Activated T-cell treated with anti-CD3 and anti-CD28 coated beads, Interleukin-2, amount 50 U/mL, for 4 hours (primary cell): Measurements from ENCODE around the gene NEK1. TPM values are rescaled to one million over a fixed set of nuclear protein-coding genes. Genes with fewer than 3 reads are reported as not detected.
"Not testable (repeated sequence)": the region's sequence is repeated elsewhere in the genome, so short reads cannot be mapped to it uniquely, and the experiment has no call there.

Experiments
- ATAC-seq, 2 donors: fragments of 200-7000 bp; cut with Tn5 transposase; one replicate each; pipeline ENCODE4 v1.10.0; 2021
- DNase-seq: peaks from one replicate; pipeline ENCODE4 v3.0.0-alpha.2; 2020
- H3K27me3 Mint-ChIP-seq: one replicate; pipeline ENCODE4 v1.8.0; 2021; ENCODE audit warnings: low read depth, mixed read lengths
- H3K36me3 Mint-ChIP-seq: one replicate; pipeline ENCODE4 v1.8.0; 2022; ENCODE audit warnings: mixed read lengths; ENCODE audit not compliant: insufficient read depth
- H3K4me1 Mint-ChIP-seq: one replicate; pipeline ENCODE4 v1.8.0; 2021; ENCODE audit warnings: low read depth, mixed read lengths
- H3K4me3 Mint-ChIP-seq: one replicate; pipeline ENCODE4 v1.8.0; 2021; ENCODE audit warnings: mild to moderate bottlenecking, moderate library complexity, mixed read lengths
- H3K9me3 Mint-ChIP-seq: one replicate; pipeline ENCODE4 v1.8.0; 2021; ENCODE audit warnings: mixed read lengths
- total RNA-seq, 3 donors: library from RNA; stranded (reverse); gene quantifications; one replicate each; pipeline ENCODE4 v1.2.1, GENCODE V29; 2021

Gene NEK1
- total RNA-seq, 3 donors from 2014 or later = 6.0 to 6.6 (median 6.6) TPM

GRCh38 chr4:169460081-169460480 is 152.3 kb downstream of the NEK1 start:
- ATAC-seq (no peak), DNase-seq (no peak)
- no peak overlapping the region for H3K4me3 Mint-ChIP-seq
- no peaks in the 10 kb centered on the region for H3K4me1 Mint-ChIP-seq
- H3K27me3 Mint-ChIP-seq = no peaks in the 10 kb centered on the region
- H3K36me3 Mint-ChIP-seq = peaks cover 57% of the 10 kb centered on the region
- H3K9me3 Mint-ChIP-seq = peaks cover 13% of the 10 kb centered on the region

DNA sequence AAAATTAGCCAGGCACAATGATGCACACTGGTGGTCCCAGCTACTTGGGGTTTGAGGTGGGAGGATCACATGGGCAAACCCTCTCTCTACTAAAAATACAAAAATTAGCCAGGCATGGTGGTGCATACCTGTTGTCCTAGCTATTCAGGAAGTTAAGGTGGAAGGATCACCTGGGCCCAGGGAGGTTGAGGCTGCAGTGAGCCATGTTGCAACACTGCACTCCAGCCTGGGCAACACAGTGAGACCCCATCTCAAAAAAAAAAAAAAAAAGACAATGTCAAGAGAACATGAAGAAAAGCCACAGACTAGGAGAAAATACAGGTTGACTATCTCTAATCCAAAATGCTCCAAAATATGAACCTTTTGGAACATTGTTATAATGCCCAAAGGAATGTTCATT is 153.8 kb downstream of the NEK1 start:
- H3K27me3 Mint-ChIP-seq = no peaks in the 10 kb centered on the region
- H3K36me3 Mint-ChIP-seq = peaks cover 69% of the 10 kb centered on the region

DNA sequence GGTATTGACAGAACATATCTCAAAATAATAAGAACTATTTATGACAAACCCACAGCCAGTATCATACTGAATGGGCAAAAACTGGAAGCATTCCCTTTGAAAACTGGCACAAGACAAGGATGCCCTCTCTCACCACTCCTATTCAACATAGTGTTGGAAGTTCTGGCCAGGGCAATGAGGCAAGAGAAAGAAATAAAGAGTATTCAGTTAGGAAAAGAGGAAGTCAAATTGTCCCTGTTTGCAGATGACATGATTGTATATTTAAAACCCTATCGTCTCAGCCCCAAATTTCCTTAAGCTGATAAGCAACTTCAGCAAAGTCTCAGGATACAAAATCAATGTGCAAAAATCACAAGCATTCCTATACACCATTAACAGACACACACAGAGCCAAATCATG is 159.7 kb downstream of the NEK1 start:
- peaks cover 28% of the 10 kb centered on the region for H3K9me3 Mint-ChIP-seq
- not testable (repeated sequence) for H3K4me1 Mint-ChIP-seq, H3K4me3 Mint-ChIP-seq, DNase-seq, ATAC-seq, H3K27me3 Mint-ChIP-seq
- peaks cover 84% of the 10 kb centered on the region for H3K36me3 Mint-ChIP-seq

More for the DNA sequence above, 153.8 kb downstream of the NEK1 start:
- H3K4me3 Mint-ChIP-seq = no peak overlapping the region
- ATAC-seq (no peak), DNase-seq (no peak)
- H3K9me3 Mint-ChIP-seq = peaks cover 13% of the 10 kb centered on the region
- no peaks in the 10 kb centered on the region for H3K4me1 Mint-ChIP-seq

DNA sequence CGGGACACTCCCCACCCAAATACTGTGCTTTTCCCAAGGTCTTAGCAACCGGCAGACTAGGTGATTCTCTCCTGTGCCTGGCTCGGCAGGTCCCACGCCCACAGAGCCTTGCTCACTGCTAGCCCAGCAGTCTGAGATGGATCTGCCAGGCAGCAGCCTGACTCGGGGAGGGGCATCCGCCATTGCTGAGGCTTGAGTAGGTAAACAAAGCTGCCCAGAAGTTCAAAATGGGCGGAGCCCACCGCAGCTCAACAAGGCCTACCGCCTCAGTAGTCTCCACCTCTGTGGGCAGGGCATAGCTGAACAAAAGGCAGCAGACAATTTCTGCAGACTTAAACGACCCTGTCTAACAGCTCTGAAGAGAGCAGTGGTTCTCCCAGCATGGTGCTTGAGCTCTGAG is 163.4 kb downstream of the NEK1 start:
- not testable (repeated sequence) for DNase-seq, H3K4me3 Mint-ChIP-seq, ATAC-seq, H3K4me1 Mint-ChIP-seq, H3K27me3 Mint-ChIP-seq
- H3K9me3 Mint-ChIP-seq = peaks cover 52% of the 10 kb centered on the region
- peaks cover 83% of the 10 kb centered on the region for H3K36me3 Mint-ChIP-seq

- DNase-seq (no peak), ATAC-seq (no peak)
- Mint-ChIP-seq H3K9me3 (peaks cover 60% of the 10 kb centered on the region), H3K36me3 (peaks cover 78% of the 10 kb centered on the region), H3K4me3 (no peak overlapping the region), H3K4me1 (peaks cover 2% of the 10 kb centered on the region), H3K27me3 (no peaks in the 10 kb centered on the region)
Observed at GRCh38 chr4:169446824-169447223, 165.6 kb downstream of the NEK1 start.

- Mint-ChIP-seq H3K9me3 (peaks cover 46% of the 10 kb centered on the region), H3K4me1 (no peaks in the 10 kb centered on the region), H3K4me3 (no peak overlapping the region), H3K27me3 (no peaks in the 10 kb centered on the region), H3K36me3 (peaks cover 54% of the 10 kb centered on the region)
- ATAC-seq (no peak), DNase-seq (no peak)
Observed at GRCh38 chr4:169443748-169444147, 168.6 kb downstream of the NEK1 start.

DNA sequence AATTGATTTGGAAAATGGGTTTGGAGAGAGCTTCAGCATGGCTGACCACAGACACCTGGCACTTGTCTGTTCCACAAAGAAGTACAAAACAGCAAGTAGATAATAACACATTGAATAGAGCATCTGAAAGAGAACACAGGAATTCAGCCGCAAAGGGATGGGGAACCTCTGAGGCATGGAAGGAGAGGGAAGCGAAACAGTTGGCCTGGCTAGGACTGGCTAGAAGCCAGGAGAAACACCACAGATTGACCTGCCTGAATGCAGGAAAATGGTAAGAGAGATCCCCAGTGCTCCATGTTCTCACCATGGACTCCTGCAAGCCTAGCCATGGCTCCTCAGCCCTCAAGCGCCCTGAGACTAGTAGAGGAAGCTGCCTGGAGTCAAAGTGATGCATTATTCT is 171.9 kb downstream of the NEK1 start:
- H3K4me3 Mint-ChIP-seq = no peak overlapping the region
- H3K4me1 Mint-ChIP-seq = no peaks in the 10 kb centered on the region
- H3K36me3 Mint-ChIP-seq = peaks cover 36% of the 10 kb centered on the region
- peaks cover 27% of the 10 kb centered on the region for H3K9me3 Mint-ChIP-seq
- DNase-seq (no peak), ATAC-seq (no peak)
- no peaks in the 10 kb centered on the region for H3K27me3 Mint-ChIP-seq

DNA sequence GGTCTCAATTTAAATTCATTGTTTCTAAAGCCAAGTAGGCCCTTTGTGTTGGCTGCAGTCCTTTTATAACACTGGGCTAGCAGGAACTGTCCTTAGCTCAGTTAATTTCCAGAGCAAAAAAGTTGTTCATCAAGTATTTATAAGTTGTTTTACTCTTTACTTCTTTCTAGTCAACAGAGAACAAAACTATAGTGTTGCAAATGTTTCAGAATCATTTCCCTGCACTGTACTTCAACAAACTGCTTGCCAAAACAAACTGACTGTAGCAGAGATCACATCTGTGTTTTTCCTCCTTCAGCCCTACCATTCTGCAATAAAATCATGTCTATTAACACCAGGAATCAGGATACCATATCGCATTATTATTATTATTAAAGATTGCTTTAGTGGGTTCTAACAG is 173.1 kb downstream of the NEK1 start:
- DNase-seq = no peak
- no peaks in the 10 kb centered on the region for H3K4me1 Mint-ChIP-seq
- H3K9me3 Mint-ChIP-seq = peaks cover 15% of the 10 kb centered on the region
- H3K36me3 Mint-ChIP-seq = peaks cover 24% of the 10 kb centered on the region
- ATAC-seq = no peak
- no peaks in the 10 kb centered on the region for H3K27me3 Mint-ChIP-seq
- no peak overlapping the region for H3K4me3 Mint-ChIP-seq

GRCh38 chr4:169438057-169438480 is 174.3 kb downstream of the NEK1 start:
- H3K36me3 Mint-ChIP-seq = peaks cover 15% of the 10 kb centered on the region
- H3K4me3 Mint-ChIP-seq = no peak overlapping the region
- no peak for DNase-seq
- H3K9me3 Mint-ChIP-seq = peaks cover 5% of the 10 kb centered on the region
- H3K4me1 Mint-ChIP-seq = no peaks in the 10 kb centered on the region
- H3K27me3 Mint-ChIP-seq = no peaks in the 10 kb centered on the region
- no peak for ATAC-seq

GRCh38 chr4:169437299-169438047 is 174.9 kb downstream of the NEK1 start:
- Mint-ChIP-seq H3K27me3 (no peaks in the 10 kb centered on the region), H3K36me3 (peaks cover 13% of the 10 kb centered on the region), H3K4me3 (no peak overlapping the region), H3K4me1 (no peaks in the 10 kb centered on the region), H3K9me3 (peaks cover 4% of the 10 kb centered on the region)
- no peak for ATAC-seq
- DNase-seq = no peak

DNA sequence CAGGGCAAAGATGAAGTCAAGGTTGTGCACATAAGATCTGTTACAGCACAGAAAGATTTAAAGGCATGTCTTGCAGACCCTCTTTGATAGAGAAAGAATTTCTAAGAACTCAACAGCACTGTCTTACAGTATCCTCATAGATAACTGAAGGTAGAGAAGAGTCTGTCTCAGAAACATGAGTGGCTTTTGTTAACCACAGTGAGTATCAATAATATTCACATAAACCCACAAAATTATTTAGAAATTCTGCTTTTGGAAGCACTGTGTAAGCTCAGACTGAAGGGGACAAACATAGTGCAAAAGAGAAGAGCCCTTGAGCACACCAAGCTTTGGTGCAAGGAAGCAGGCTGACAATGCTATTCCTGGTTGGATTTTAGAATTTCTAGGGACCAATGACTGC is 175.6 kb downstream of the NEK1 start:
- Mint-ChIP-seq H3K9me3 (no peaks in the 10 kb centered on the region), H3K27me3 (no peaks in the 10 kb centered on the region), H3K4me1 (no peaks in the 10 kb centered on the region), H3K36me3 (peaks cover 9% of the 10 kb centered on the region), H3K4me3 (no peak overlapping the region)
- ATAC-seq (no peak), DNase-seq (no peak)

GRCh38 chr4:169428376-169428775 is 184.0 kb downstream of the NEK1 start:
- Mint-ChIP-seq H3K27me3 (no peaks in the 10 kb centered on the region), H3K4me3 (no peak overlapping the region), H3K36me3 (peaks cover 15% of the 10 kb centered on the region), H3K9me3 (no peaks in the 10 kb centered on the region), H3K4me1 (no peaks in the 10 kb centered on the region)
- DNase-seq (no peak), ATAC-seq (no peak)

DNA sequence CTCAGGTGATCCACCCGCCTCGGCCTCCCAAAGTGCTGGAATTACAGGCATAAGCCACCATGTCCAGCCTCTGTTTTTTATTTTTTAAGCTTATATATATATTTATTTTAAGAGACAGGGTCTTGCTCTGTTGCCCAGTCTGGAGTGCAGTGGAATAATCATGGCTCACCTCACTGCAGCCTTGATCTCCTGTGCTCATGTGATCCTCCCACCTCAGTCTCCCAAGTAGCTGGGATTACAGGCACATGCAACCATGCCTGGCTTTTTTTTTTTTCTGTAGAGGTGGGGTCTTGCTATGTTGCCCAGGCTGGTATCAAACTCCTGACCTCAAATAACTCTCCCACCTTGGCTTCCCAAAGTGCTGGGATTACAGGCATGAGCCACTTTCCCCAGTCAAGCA is 184.7 kb downstream of the NEK1 start:
- DNase-seq, H3K4me3 Mint-ChIP-seq, H3K9me3 Mint-ChIP-seq, ATAC-seq, H3K27me3 Mint-ChIP-seq, H3K4me1 Mint-ChIP-seq: not testable (repeated sequence)
- H3K36me3 Mint-ChIP-seq = peaks cover 16% of the 10 kb centered on the region

DNA sequence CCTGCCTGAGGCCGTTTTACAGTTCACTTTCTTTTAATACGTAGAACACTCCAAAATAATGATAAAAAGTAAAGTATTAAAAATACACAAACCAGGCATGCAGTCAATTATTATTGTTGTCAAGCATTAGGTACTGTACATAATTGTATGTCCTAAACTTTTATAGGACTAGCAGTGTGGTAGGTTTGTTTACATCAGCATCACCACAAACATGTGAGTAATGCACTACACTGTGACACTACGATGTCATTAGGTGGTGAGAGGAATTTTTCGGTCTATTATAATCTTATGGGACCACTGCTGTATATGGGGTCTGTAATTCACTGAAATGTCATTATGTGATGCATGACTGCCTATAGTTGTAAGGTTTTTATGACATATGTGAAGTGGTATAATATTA is 192.1 kb downstream of the NEK1 start:
- H3K36me3 Mint-ChIP-seq = peaks cover 48% of the 10 kb centered on the region

DNA sequence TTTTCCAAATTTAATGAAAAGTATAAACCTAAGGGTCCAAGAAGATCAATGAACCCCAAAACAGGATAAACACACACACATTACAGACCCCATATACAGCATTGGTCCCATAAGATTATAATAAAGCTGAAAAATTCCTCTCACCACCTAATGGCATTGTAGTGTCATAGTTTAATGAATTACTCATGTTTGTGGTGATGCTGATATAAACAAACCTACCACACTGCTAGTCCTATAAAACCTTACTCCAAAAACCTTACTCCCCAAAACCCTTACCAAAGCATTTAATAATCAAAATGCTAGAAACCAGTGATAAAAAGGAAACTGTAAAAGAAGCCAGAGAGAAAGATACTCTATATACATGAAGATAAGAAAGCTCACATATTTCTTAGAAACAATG is 193.5 kb downstream of the NEK1 start:
- ATAC-seq (no peak), DNase-seq (no peak)
- Mint-ChIP-seq H3K27me3 (no peaks in the 10 kb centered on the region), H3K36me3 (peaks cover 39% of the 10 kb centered on the region), H3K4me3 (no peak overlapping the region), H3K9me3 (no peaks in the 10 kb centered on the region), H3K4me1 (peaks cover 3% of the 10 kb centered on the region)

More for the DNA sequence above, 192.1 kb downstream of the NEK1 start:
- Mint-ChIP-seq H3K4me1 (peaks cover 3% of the 10 kb centered on the region), H3K4me3 (no peak overlapping the region), H3K9me3 (no peaks in the 10 kb centered on the region), H3K27me3 (no peaks in the 10 kb centered on the region)
- DNase-seq (no peak), ATAC-seq (no peak)
